ENCODE results near the gene DAB2IP. TPM values are rescaled to one million over a fixed set of nuclear protein-coding genes. Genes with fewer than 3 reads are reported as not detected.

The DAB2IP gene
- total RNA-seq, 1 donor from 2014 or later: 104 TPM

- Mint-ChIP-seq H3K27ac (ENCODE audit: unreplicated experiment) (peak overlapping the region; percentile 78), H3K4me3 (ENCODE audit: unreplicated experiment) (peak overlapping the region; percentile 92), H3K27me3 (ENCODE audit: unreplicated experiment) (peaks cover 14% of the 10 kb centered on the region), H3K9me3 (ENCODE audit: unreplicated experiment) (no peaks in the 10 kb centered on the region), H3K36me3 (ENCODE audit: low read depth, unreplicated experiment) (no peaks in the 10 kb centered on the region), H3K4me1 (ENCODE audit: unreplicated experiment) (peaks cover 71% of the 10 kb centered on the region)
- TF ChIP-seq CTCF (IDR thresholded peaks at IDR 0.05; ENCODE audit: unreplicated experiment): no peak
- no peak for DNase-seq (ENCODE audit: low spot score)
Observed at GRCh38 chr9:121651008-121651294, 483 bp upstream of the DAB2IP start.

GRCh38 chr9:121652021-121652837 lies 795 bp downstream of the DAB2IP start:
- Mint-ChIP-seq H3K36me3 (ENCODE audit: low read depth, unreplicated experiment) (peaks cover 3% of the 10 kb centered on the region), H3K9me3 (ENCODE audit: unreplicated experiment) (no peaks in the 10 kb centered on the region), H3K4me3 (ENCODE audit: unreplicated experiment) (peak overlapping the region; percentile 98), H3K27me3 (ENCODE audit: unreplicated experiment) (peaks cover 14% of the 10 kb centered on the region), H3K4me1 (ENCODE audit: unreplicated experiment) (peaks cover 68% of the 10 kb centered on the region), H3K27ac (ENCODE audit: unreplicated experiment) (peak overlapping the region; percentile 85)
- DNase-seq (ENCODE audit: low spot score): peak; percentile 56
- TF ChIP-seq CTCF (IDR thresholded peaks at IDR 0.05; ENCODE audit: unreplicated experiment): no peak

GRCh38 chr9:121652838-121653231 lies 1.4 kb downstream of the DAB2IP start:
- no peak for TF ChIP-seq CTCF (IDR thresholded peaks at IDR 0.05; ENCODE audit: unreplicated experiment)
- Mint-ChIP-seq H3K9me3 (ENCODE audit: unreplicated experiment) (no peaks in the 10 kb centered on the region), H3K4me3 (ENCODE audit: unreplicated experiment) (peak overlapping the region; percentile 98), H3K36me3 (ENCODE audit: low read depth, unreplicated experiment) (peaks cover 3% of the 10 kb centered on the region), H3K27me3 (ENCODE audit: unreplicated experiment) (peaks cover 14% of the 10 kb centered on the region), H3K4me1 (ENCODE audit: unreplicated experiment) (peaks cover 70% of the 10 kb centered on the region), H3K27ac (ENCODE audit: unreplicated experiment) (peak overlapping the region; percentile 85)
- DNase-seq (ENCODE audit: low spot score): no peak

GRCh38 chr9:121654499-121655140 lies 3.2 kb downstream of the DAB2IP start:
- TF ChIP-seq CTCF (IDR thresholded peaks at IDR 0.05; ENCODE audit: unreplicated experiment): no peak
- Mint-ChIP-seq H3K27ac (ENCODE audit: unreplicated experiment) (no peak overlapping the region), H3K36me3 (ENCODE audit: low read depth, unreplicated experiment) (peaks cover 3% of the 10 kb centered on the region), H3K4me3 (ENCODE audit: unreplicated experiment) (peak overlapping the region; percentile 51), H3K9me3 (ENCODE audit: unreplicated experiment) (no peaks in the 10 kb centered on the region), H3K4me1 (ENCODE audit: unreplicated experiment) (peaks cover 66% of the 10 kb centered on the region), H3K27me3 (ENCODE audit: unreplicated experiment) (peaks cover 7% of the 10 kb centered on the region)
- no peak for DNase-seq (ENCODE audit: low spot score)

GRCh38 chr9:121655231-121655755 lies 3.9 kb downstream of the DAB2IP start:
- no peaks in the 10 kb centered on the region for H3K9me3 Mint-ChIP-seq (ENCODE audit: unreplicated experiment)
- H3K36me3 Mint-ChIP-seq (ENCODE audit: low read depth, unreplicated experiment): peaks cover 3% of the 10 kb centered on the region
- H3K4me1 Mint-ChIP-seq (ENCODE audit: unreplicated experiment): peaks cover 63% of the 10 kb centered on the region
- peaks cover 7% of the 10 kb centered on the region for H3K27me3 Mint-ChIP-seq (ENCODE audit: unreplicated experiment)
- no peak overlapping the region for H3K4me3 Mint-ChIP-seq (ENCODE audit: unreplicated experiment)
- no peak for DNase-seq (ENCODE audit: low spot score)
- no peak overlapping the region for H3K27ac Mint-ChIP-seq (ENCODE audit: unreplicated experiment)
- TF ChIP-seq CTCF (IDR thresholded peaks at IDR 0.05; ENCODE audit: unreplicated experiment): no peak

Measured in endothelial cell (in vitro differentiated cells).